Hepatic stellate cell (primary cell): ENCODE results near the gene DIPK1A.

Experiments
- DNase-seq: peaks from one replicate; pipeline ENCODE4 v3.0.0; 2011; ENCODE audit warnings: low spot score

Gene DIPK1A

GRCh38 chr1:92961131-92961895 lies at the start of gene DIPK1A:
Gene DIPK1A, minus strand, starts transcription at chr1:92961462. Its CDS starts 33 bp downstream, at chr1:92961429.
- DNase-seq = peak; percentile 76

DNA sequence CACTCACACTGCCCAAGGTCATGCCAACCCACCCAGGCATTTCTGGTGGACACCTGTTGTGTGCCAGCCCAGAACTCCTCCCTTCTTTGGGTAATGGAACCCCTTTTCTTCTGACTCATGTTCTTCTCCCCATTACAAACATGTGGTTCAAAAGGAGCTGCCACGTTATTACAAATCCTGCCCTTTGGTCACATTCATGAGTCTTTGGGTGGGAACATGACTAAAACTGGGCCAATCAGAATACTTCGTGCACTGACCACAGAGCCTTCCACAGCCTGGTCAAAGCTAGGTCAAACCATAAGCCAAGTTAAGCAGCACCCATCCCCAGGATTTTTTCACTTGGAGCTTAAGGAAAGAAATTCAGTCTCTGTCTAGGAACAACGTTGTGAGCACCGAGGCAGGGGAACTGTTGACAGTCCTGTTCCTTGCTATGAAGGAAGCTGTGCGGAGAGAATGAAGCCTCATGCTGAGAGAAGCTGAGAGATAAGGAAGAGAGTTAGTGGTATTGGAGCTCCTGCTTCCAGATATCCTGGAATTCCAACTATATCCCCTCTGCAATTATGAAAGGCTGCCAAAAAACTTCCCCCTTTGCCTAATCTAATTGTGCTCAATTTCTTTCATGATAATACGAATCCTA lies 46.8 kb upstream of the DIPK1A start:
- no peak for DNase-seq

- no peak for DNase-seq
Observed at GRCh38 chr1:93005252-93005598, 44.0 kb upstream of the DIPK1A start.

DNA sequence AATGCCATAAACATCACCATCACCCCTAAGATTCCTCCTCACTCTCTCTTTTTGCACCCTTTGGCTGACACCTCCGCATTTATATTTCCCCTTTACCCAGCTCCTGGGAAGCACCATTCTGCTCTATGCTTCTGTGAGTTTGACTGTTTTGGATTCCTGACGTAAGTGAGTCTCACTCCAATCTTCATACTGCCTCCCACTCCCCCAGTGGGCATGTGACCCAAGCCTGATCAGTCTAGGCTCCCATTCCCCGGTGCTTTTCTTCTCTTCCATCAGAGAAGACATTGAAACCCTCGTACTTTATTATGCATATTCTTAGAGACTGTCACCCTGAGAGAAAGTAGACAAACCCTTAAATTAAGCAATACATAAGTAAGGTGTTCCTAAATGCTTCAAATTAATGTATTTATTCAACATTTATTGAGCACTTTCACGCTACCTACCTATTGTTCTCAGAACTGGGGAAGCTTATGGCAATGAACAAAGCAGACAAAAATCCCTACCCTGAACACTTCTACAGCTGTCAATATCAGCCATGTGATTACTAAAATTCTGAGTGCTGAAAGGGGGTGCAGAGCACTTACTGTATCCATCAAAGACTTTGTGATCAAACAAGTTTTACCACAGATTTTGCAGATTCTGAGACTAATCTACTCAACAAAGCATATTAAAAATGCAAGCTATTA lies 43.4 kb upstream of the DIPK1A start:
- no peak for DNase-seq

- DNase-seq = no peak
Observed at GRCh38 chr1:93003981-93004380, 42.7 kb upstream of the DIPK1A start.

DNA sequence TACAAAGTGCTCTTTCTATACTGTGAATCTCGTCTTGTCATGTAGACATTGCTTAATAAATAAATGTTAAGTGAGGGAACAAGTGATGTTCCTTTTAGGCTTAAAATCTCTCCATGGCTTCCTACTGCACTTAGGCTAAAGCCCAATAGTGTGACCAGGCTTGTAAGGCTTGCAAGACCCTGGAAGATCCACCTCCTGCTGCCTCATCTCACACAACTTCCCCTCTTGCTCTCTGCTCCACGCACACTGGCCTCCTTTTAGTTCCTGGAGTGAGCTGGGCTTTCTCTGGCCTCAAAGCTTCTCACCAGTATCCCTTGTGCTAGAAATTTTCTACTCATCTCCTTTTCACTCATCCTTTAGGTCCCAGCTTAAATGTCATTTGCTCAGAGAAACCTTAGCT lies 41.5 kb upstream of the DIPK1A start:
- DNase-seq = no peak

DNA sequence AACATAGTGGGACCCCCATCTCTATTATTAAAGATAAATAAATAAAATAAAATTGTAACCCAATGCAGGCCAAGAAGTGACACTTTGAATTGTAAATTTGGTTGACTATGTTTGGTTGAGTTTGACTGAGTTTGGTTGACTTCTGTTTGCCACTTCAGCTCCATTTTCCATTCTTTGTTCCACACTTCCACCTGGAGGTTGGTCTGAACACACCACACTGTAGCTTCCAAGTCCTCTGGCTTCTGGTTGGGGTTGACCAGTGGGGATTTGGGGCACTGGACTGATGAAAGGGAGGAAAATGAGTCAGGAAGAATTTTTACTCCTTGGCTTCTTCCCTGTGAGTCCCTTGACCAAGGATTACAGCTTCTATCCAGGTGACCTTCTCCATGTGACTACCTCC lies 40.6 kb upstream of the DIPK1A start:
- no peak for DNase-seq

DNA sequence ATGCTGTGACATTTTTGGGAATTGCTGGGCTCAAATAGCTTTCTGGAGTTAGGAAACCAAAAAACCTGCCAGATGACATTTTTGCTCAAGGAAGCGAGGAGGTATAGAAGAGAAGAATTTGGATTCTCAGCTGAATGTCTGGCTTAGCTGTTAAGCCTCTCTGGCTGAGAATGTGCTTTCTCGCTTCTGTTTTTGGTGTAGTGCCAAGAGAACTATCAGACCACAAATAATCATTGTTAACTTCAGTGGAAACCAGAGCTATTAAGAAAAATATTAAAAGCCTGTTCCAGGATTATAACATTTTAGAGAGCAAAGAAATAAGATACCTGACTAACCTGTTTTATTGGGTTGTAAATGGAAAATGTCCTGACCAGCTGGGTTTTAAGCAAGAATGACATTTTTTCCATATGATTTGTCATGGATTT lies 39.5 kb upstream of the DIPK1A start:
- no peak for DNase-seq

DNA sequence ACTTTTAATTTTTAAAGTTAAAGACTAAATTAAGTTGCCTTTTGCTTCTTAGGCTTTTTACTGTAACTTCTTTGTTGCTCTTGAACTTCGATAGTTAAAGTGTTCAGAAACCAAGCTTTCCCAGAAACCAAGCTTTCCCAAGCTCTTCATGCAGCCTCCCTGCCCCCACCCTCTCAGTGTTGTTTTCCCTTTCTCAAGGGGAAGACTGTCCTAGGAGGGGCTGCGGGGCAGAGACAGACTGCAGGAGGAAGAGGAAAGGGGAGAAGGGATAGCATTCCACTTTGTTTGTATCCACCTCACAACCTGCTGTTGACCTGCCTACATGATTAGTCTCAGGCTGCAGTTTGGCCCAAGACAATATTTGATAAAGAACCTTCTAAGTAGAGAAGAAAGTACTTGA lies 39.0 kb upstream of the DIPK1A start:
- DNase-seq = no peak

DNA sequence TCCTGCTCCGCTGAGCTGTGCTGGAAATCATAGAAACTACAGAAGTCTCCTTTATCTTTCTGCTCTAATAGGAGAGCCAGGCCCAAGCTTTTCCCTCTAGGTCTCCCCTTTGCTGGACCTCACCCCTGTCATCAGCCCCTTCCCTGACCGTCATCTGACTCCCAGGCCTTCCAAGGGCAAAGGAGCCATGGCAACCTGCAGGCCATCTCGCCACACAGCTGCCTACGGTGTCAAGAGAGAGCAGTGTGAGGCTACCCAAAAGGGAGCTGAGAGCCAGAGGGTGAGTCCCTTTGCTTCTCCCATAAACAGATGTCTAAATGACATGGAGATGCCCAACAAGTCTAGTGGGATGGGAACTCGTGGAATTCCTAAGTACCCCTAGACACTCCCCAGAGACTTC lies 37.6 kb upstream of the DIPK1A start:
- DNase-seq = no peak

GRCh38 chr1:92995441-92996430 lies 34.5 kb upstream of the DIPK1A start:
- DNase-seq = no peak

- peak; percentile 45 for DNase-seq
Observed at GRCh38 chr1:92994105-92994712, 32.9 kb upstream of the DIPK1A start.

- DNase-seq = no peak
Observed at GRCh38 chr1:92993581-92993980, 32.3 kb upstream of the DIPK1A start.

- DNase-seq = no peak
Observed at GRCh38 chr1:92992877-92993276, 31.6 kb upstream of the DIPK1A start.

- DNase-seq = no peak
Observed at GRCh38 chr1:92992054-92992453, 30.8 kb upstream of the DIPK1A start.

GRCh38 chr1:92990828-92991227 lies 29.6 kb upstream of the DIPK1A start:
- DNase-seq = no peak

DNA sequence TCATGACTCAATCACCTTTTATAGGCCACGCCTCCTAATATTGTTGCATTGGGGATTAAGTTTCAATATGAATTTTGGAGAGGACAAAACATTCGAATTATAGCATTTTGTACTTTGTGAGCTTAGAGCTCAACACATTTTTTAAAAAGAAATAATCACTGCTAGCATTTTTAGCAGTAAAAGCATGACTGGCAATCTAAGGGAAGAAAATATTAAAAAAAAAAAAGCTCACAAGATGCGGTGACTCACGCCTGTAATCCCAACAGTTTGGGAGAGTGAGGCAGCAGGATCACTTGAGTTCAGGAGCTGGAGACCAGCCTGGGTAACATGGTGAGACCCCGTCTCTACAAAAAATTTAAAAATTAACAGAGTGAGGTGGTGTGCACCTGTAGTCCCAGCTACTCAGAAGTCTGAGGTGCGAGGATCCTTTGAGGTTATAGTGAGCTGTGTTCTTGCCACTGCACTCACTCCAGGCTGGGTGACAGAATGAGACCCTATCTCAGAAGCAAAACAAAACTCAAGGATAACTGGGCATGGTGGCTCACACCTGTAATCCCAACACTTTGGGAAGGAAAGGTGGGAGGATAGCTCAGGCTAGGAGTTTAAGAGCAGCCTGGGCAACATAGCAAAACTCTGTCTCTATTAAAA lies 28.8 kb upstream of the DIPK1A start:
- DNase-seq = no peak

DNA sequence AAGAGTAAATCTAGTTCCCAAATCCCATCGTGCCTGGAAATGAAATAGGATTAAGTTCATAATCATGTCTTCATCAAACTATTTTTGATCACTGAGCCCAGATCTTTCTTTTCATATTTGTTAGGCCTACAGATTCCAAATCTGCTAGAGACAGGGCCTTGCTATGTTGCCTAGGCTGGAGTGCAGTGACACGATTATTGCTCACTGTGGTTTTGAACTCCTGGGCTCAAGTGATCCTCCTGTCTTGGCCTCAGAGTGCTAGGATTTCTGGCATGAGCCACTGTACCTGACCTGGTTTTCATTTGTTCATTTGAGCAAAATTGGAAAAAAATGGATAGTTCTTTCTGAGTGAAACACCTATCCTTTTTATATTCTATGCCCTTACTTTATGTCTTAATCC lies 28.0 kb upstream of the DIPK1A start:
- no peak for DNase-seq

- DNase-seq = no peak
Observed at GRCh38 chr1:92987462-92987861, 26.2 kb upstream of the DIPK1A start.

DNA sequence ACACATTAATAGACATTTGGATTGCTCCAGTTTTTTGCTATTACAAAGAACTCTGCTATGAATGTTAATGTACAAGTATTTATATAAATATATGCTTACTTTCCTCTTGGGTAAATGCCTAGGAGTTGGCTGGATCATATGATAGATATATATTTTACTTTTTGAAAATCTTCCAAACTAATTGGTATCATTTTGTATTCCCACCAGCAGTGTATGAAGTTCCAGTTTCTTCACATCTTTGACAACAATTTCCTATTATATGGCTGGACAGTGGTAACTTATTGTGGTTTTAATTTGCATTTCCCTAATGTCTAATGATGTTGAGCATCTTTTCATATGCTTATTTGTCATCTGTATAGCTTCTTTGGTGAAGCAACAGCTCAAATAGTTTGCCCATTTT lies 23.8 kb upstream of the DIPK1A start:
- no peak for DNase-seq
